Neural cell (in vitro differentiated cells): ENCODE data around the gene PPP3CB.

Source experiments
- RAD21 ChIP-seq: fragments of 450-650 bp; conservative IDR thresholded peaks from 2 replicates; pipeline ENCODE4 v1.6.1; 2014; ENCODE audit warnings: antibody characterized with exemption, mild to moderate bottlenecking, moderate library complexity
- SMC3 ChIP-seq: fragments of 450-650 bp; conservative IDR thresholded peaks from 2 replicates; pipeline ENCODE4 v1.6.1; 2014; ENCODE audit warnings: antibody characterized with exemption, mild to moderate bottlenecking, moderate library complexity; ENCODE audit not compliant: poor library complexity
- TF ChIP-seq, protein P1 (sequence below): fragments of 450-650 bp; IDR thresholded peaks from 2 replicates; pipeline ENCODE4 v1.5.1; 2014; ENCODE audit warnings: antibody characterized with exemption, mild to moderate bottlenecking, moderate library complexity; ENCODE audit not compliant: poor library complexity, severe bottlenecking

GRCh38 chr10:73405556-73405955 is 90.3 kb downstream of the PPP3CB start:
- TF ChIP-seq, protein P1, sequence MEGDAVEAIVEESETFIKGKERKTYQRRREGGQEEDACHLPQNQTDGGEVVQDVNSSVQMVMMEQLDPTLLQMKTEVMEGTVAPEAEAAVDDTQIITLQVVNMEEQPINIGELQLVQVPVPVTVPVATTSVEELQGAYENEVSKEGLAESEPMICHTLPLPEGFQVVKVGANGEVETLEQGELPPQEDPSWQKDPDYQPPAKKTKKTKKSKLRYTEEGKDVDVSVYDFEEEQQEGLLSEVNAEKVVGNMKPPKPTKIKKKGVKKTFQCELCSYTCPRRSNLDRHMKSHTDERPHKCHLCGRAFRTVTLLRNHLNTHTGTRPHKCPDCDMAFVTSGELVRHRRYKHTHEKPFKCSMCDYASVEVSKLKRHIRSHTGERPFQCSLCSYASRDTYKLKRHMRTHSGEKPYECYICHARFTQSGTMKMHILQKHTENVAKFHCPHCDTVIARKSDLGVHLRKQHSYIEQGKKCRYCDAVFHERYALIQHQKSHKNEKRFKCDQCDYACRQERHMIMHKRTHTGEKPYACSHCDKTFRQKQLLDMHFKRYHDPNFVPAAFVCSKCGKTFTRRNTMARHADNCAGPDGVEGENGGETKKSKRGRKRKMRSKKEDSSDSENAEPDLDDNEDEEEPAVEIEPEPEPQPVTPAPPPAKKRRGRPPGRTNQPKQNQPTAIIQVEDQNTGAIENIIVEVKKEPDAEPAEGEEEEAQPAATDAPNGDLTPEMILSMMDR = no peak
- no peak for TF ChIP-seq SMC3
- no peak for TF ChIP-seq RAD21
